ENCODE data around the gene FAM136A. TPM values are rescaled to one million over a fixed set of nuclear protein-coding genes. Genes with fewer than 3 reads are reported as not detected.
"Not testable (repeated sequence)": the region's sequence is repeated elsewhere in the genome, so short reads cannot be mapped to it uniquely, and the experiment has no call there.

FAM136A gene
- polyA plus RNA-seq, 1 donor: 71.0 TPM

DNA sequence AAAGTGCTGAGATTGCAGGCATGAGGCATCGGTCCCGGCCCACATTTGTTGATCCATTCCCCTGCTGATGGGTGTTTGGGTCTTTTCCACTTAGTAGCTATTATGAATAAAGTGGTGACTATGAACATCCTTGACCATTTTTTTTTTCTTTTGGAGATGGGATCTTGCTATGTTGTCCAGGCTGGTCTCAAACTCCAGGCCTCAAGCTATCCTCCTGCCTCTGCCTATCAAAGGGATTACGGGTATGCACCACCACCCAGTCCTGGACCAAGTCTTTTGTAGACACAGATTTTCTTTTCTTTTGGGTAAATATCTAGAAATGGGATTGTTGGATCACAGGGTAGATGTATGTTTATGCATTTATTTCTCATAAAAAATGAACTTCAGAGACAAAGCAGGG, 1.3 kb upstream of the FAM136A start:
- H3K27me3 ChIP-seq (ENCODE audit: control insufficient read depth, insufficient read depth, low read length): no peaks in the 10 kb centered on the region
- peaks cover 18% of the 10 kb centered on the region for H3K36me3 ChIP-seq (ENCODE audit: control insufficient read depth, insufficient read depth, low read length)
- H3K9me3 ChIP-seq (ENCODE audit: control insufficient read depth, low read depth, low read length): no peaks in the 10 kb centered on the region
- no peak overlapping the region for H3K27ac ChIP-seq (ENCODE audit: low read length)
- no peak overlapping the region for H3K4me3 ChIP-seq (ENCODE audit: low read length)
- no CpG with 5 or more reads among the region's 3 CpGs for WGBS (ENCODE audit: insufficient coverage, low lambda C conversion rate)
- no peak for DNase-seq
- H3K4me1 ChIP-seq (ENCODE audit: control insufficient read depth, insufficient read depth, low read length): no peaks in the 10 kb centered on the region

- H3K9me3 ChIP-seq (ENCODE audit: control insufficient read depth, low read depth, low read length); H3K27me3 ChIP-seq (ENCODE audit: control insufficient read depth, insufficient read depth, low read length); H3K27ac ChIP-seq (ENCODE audit: low read length); H3K4me1 ChIP-seq (ENCODE audit: control insufficient read depth, insufficient read depth, low read length); H3K4me3 ChIP-seq (ENCODE audit: low read length); DNase-seq: not testable (repeated sequence)
- peaks cover 21% of the 10 kb centered on the region for H3K36me3 ChIP-seq (ENCODE audit: control insufficient read depth, insufficient read depth, low read length)
- WGBS (ENCODE audit: insufficient coverage, low lambda C conversion rate): 47% methylated on average over 3 of the region's 11 CpGs
Measured at GRCh38 chr2:70302195-70302546, 304 bp upstream of the FAM136A start.

GRCh38 chr2:70300771-70301343, 1.0 kb downstream of the FAM136A start:
- H3K9me3 ChIP-seq (ENCODE audit: control insufficient read depth, low read depth, low read length): no peaks in the 10 kb centered on the region
- peaks cover 29% of the 10 kb centered on the region for H3K36me3 ChIP-seq (ENCODE audit: control insufficient read depth, insufficient read depth, low read length)
- no peaks in the 10 kb centered on the region for H3K4me1 ChIP-seq (ENCODE audit: control insufficient read depth, insufficient read depth, low read length)
- peak overlapping the region; percentile 89 for H3K4me3 ChIP-seq (ENCODE audit: low read length)
- WGBS (ENCODE audit: insufficient coverage, low lambda C conversion rate): no CpG with 5 or more reads among the region's 10 CpGs
- peak overlapping the region; percentile 91 for H3K27ac ChIP-seq (ENCODE audit: low read length)
- no peaks in the 10 kb centered on the region for H3K27me3 ChIP-seq (ENCODE audit: control insufficient read depth, insufficient read depth, low read length)
- DNase-seq: no peak

DNA sequence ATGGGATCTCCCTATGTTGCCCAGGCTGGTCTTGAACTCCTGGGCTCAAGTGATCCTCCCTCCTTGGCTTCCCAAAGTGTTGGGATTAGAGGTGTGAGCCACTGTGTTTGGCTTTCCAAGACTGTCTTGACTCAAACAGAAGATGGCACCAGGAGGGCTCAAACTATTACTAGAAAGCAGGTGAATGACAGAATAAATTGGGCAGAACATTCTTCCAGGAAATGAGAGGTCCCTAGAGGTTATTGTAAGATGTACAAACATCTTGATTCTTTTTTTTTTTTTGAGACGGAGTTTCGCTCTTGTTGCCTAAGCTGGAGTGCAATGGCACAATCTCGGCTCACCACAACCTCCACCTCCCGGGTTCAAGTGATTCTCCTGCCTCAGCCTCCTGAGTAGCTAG, 4.0 kb downstream of the FAM136A start:
- not testable (repeated sequence) for H3K4me1 ChIP-seq (ENCODE audit: control insufficient read depth, insufficient read depth, low read length); H3K9me3 ChIP-seq (ENCODE audit: control insufficient read depth, low read depth, low read length); H3K27ac ChIP-seq (ENCODE audit: low read length); H3K4me3 ChIP-seq (ENCODE audit: low read length); DNase-seq; H3K27me3 ChIP-seq (ENCODE audit: control insufficient read depth, insufficient read depth, low read length)
- H3K36me3 ChIP-seq (ENCODE audit: control insufficient read depth, insufficient read depth, low read length): peaks cover 29% of the 10 kb centered on the region
- no CpG with 5 or more reads among the region's 4 CpGs for WGBS (ENCODE audit: insufficient coverage, low lambda C conversion rate)

DNA sequence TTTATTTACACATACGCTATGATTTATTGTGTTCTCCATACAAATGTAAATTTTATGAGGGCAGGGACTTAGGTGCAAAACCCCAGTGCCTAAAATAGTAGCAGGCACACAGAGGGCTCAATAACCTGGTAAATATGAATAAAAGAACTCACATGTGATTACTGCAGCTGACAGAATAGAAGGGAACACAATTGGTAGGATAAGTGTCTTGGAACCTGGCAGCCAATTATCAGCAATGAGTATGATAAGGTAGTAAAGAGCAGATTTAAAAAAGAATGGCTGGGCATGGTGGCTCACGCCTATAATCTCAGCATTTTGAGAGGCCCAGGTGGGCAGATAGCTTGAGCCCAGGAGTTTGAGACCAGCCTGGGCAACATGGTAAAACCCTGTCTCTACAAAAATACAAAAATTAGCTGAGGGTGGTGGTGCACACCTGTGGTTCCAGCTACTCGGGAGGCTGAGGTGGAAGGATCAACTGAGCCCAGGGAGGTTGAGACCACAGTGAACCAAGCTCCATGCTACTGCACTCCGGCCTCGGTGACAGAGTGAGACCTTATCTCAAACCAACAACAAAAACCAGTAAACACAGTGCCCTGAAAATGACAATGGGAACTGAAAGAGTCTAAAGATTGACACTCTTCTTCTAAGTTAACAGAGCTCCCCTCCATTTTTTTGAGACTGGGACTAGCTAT, 18.2 kb downstream of the FAM136A start:
- Histone ChIP-seq H3K36me3 (ENCODE audit: control insufficient read depth, insufficient read depth, low read length) (peaks cover 65% of the 10 kb centered on the region), H3K27me3 (ENCODE audit: control insufficient read depth, insufficient read depth, low read length) (no peaks in the 10 kb centered on the region), H3K9me3 (ENCODE audit: control insufficient read depth, low read depth, low read length) (no peaks in the 10 kb centered on the region), H3K4me3 (ENCODE audit: low read length) (no peak overlapping the region), H3K27ac (ENCODE audit: low read length) (no peak overlapping the region), H3K4me1 (ENCODE audit: control insufficient read depth, insufficient read depth, low read length) (no peaks in the 10 kb centered on the region)
- WGBS (ENCODE audit: insufficient coverage, low lambda C conversion rate): 100% methylated on average over 1 of the region's 5 CpGs
- DNase-seq: no peak

- no peak overlapping the region for H3K27ac ChIP-seq (ENCODE audit: low read length)
- H3K4me3 ChIP-seq (ENCODE audit: low read length): no peak overlapping the region
- WGBS (ENCODE audit: insufficient coverage, low lambda C conversion rate): 100% methylated on average over 1 of the region's 5 CpGs
- H3K27me3 ChIP-seq (ENCODE audit: control insufficient read depth, insufficient read depth, low read length): no peaks in the 10 kb centered on the region
- no peaks in the 10 kb centered on the region for H3K9me3 ChIP-seq (ENCODE audit: control insufficient read depth, low read depth, low read length)
- H3K36me3 ChIP-seq (ENCODE audit: control insufficient read depth, insufficient read depth, low read length): peaks cover 66% of the 10 kb centered on the region
- no peak for DNase-seq
- H3K4me1 ChIP-seq (ENCODE audit: control insufficient read depth, insufficient read depth, low read length): no peaks in the 10 kb centered on the region
Measured at GRCh38 chr2:70282439-70282838, 19.4 kb downstream of the FAM136A start.

DNA sequence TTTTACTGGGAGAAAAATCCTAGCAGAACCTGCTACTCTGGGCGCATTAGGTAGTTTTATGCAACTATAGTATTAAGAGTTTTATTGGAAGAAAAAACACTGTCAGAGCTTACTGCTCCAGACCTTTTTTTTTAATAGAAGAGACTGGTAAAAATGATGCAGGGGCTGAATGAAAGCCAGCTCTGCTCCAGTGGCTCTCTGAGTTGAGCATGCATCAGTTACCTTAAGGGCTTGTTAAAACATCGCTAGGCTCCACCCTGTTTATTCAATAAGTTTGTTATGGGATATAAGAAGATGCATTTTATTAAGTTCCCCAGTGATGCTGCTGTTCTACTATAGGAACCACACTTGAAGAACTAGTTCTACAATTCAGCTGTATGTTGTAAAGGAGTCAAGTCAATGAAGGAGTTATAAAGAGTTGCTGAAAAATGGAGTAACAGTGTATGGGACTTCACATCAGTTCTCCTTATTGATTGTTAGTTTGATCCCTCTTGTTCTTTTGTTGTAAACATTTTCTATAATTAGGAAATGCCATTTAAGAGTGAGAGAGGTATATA, 21.5 kb downstream of the FAM136A start:
- no peaks in the 10 kb centered on the region for H3K27me3 ChIP-seq (ENCODE audit: control insufficient read depth, insufficient read depth, low read length)
- no peak overlapping the region for H3K4me3 ChIP-seq (ENCODE audit: low read length)
- no peaks in the 10 kb centered on the region for H3K9me3 ChIP-seq (ENCODE audit: control insufficient read depth, low read depth, low read length)
- no peak for DNase-seq
- WGBS (ENCODE audit: insufficient coverage, low lambda C conversion rate): 100% methylated on average over 1 of the region's 2 CpGs
- no peak overlapping the region for H3K27ac ChIP-seq (ENCODE audit: low read length)
- peaks cover 57% of the 10 kb centered on the region for H3K36me3 ChIP-seq (ENCODE audit: control insufficient read depth, insufficient read depth, low read length)
- no peaks in the 10 kb centered on the region for H3K4me1 ChIP-seq (ENCODE audit: control insufficient read depth, insufficient read depth, low read length)

GRCh38 chr2:70270323-70270722, 31.5 kb downstream of the FAM136A start:
- Histone ChIP-seq H3K27me3 (ENCODE audit: control insufficient read depth, insufficient read depth, low read length) (no peaks in the 10 kb centered on the region), H3K36me3 (ENCODE audit: control insufficient read depth, insufficient read depth, low read length) (peaks cover 19% of the 10 kb centered on the region), H3K9me3 (ENCODE audit: control insufficient read depth, low read depth, low read length) (peaks cover 10% of the 10 kb centered on the region), H3K27ac (ENCODE audit: low read length) (no peak overlapping the region), H3K4me3 (ENCODE audit: low read length) (no peak overlapping the region), H3K4me1 (ENCODE audit: control insufficient read depth, insufficient read depth, low read length) (peaks cover 3% of the 10 kb centered on the region)
- no peak for DNase-seq
- WGBS (ENCODE audit: insufficient coverage, low lambda C conversion rate): 50% methylated on average over 1 of the region's 3 CpGs

- not testable (repeated sequence) for H3K4me1 ChIP-seq (ENCODE audit: control insufficient read depth, insufficient read depth, low read length); H3K9me3 ChIP-seq (ENCODE audit: control insufficient read depth, low read depth, low read length); H3K4me3 ChIP-seq (ENCODE audit: low read length); H3K27me3 ChIP-seq (ENCODE audit: control insufficient read depth, insufficient read depth, low read length); DNase-seq; H3K27ac ChIP-seq (ENCODE audit: low read length)
- peaks cover 16% of the 10 kb centered on the region for H3K36me3 ChIP-seq (ENCODE audit: control insufficient read depth, insufficient read depth, low read length)
- 90% methylated on average over 3 of the region's 18 CpGs for WGBS (ENCODE audit: insufficient coverage, low lambda C conversion rate)
Measured at GRCh38 chr2:70269422-70270302, 32.2 kb downstream of the FAM136A start.

DNA sequence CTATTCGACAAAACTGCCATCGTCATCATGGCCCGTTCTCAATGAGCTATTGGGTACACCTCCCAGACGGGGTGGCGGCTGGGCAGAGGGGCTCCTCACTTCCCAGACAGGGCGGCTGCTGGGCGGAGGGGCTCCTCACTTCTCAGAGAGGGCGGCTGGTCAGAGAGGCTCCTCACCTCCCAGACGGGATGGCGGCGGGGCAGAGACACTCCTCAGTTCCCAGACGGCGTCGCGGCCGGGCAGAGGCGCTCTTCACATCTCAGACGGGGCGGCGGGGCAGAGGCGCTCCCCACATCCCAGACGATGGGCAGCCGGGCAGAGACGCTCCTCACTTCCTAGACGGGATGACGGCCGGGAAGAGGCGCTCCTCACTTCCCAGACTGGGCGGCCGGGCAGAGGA, 34.9 kb downstream of the FAM136A start:
- H3K4me3 ChIP-seq (ENCODE audit: low read length); H3K4me1 ChIP-seq (ENCODE audit: control insufficient read depth, insufficient read depth, low read length); H3K27me3 ChIP-seq (ENCODE audit: control insufficient read depth, insufficient read depth, low read length); H3K27ac ChIP-seq (ENCODE audit: low read length); DNase-seq; H3K9me3 ChIP-seq (ENCODE audit: control insufficient read depth, low read depth, low read length): not testable (repeated sequence)
- H3K36me3 ChIP-seq (ENCODE audit: control insufficient read depth, insufficient read depth, low read length): peaks cover 22% of the 10 kb centered on the region
- no CpG with 5 or more reads among the region's 30 CpGs for WGBS (ENCODE audit: insufficient coverage, low lambda C conversion rate)

Measured in large intestine (tissue), 3 donors.